SW480 (cell line): ENCODE data around the gene DLG1.

ENCODE experiments used
- DNase-seq: peaks from one replicate; pipeline ENCODE4 v3.0.0-alpha.2; 2016; ENCODE audit warnings: low spot score

Gene DLG1

GRCh38 chr3:197317250-197317963 is 19.0 kb upstream of the DLG1 start:
- DNase-seq = no peak

GRCh38 chr3:197312431-197312830 is 14.0 kb upstream of the DLG1 start:
- DNase-seq = no peak

DNA sequence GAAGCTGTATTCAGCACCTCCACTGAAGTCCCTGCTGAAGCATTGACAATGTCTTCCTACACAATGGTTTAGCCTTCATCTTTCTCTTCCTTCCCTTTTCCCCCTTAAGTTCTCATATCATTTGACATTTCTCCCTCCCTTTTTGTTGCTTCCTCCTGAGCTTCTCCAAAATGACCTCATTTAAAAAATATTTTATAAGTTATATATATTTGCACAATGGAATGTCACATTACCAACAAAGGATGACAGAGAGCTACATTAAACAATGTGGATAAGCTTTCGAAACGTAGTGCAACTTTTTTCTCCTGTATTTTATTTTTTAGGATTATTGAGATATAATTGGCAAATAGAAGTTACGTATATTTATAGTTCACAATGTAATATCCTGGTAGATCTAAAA is 13.2 kb upstream of the DLG1 start:
- no peak for DNase-seq

- DNase-seq = peak; percentile 84
Observed at GRCh38 chr3:197309528-197310361, 11.3 kb upstream of the DLG1 start.

- DNase-seq = peak; percentile 12
Observed at GRCh38 chr3:197308591-197308990, 10.2 kb upstream of the DLG1 start.

GRCh38 chr3:197306374-197307086 is 8.1 kb upstream of the DLG1 start:
- peak; percentile 66 for DNase-seq

DNA sequence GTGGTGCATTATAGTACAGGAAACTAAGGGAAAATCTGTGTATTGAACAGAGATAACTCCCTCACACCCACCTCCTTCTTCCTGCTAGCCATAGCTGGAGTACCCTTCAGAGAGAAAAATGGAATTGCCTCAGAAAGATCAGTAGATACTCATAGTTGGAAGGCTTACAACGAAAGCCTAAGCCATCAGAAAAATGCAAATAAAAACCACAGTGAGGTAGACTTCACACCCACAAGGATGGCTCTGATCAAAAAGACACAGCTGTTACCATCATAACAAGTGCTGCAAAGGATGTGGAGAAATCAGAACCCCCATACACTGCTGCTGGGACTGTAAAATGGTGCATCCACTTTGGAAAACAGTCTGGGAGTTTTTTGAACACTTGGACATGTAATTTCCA is 7.4 kb upstream of the DLG1 start:
- DNase-seq = peak; percentile 24

GRCh38 chr3:197303452-197303851 is 5.0 kb upstream of the DLG1 start:
- DNase-seq = no peak

DNA sequence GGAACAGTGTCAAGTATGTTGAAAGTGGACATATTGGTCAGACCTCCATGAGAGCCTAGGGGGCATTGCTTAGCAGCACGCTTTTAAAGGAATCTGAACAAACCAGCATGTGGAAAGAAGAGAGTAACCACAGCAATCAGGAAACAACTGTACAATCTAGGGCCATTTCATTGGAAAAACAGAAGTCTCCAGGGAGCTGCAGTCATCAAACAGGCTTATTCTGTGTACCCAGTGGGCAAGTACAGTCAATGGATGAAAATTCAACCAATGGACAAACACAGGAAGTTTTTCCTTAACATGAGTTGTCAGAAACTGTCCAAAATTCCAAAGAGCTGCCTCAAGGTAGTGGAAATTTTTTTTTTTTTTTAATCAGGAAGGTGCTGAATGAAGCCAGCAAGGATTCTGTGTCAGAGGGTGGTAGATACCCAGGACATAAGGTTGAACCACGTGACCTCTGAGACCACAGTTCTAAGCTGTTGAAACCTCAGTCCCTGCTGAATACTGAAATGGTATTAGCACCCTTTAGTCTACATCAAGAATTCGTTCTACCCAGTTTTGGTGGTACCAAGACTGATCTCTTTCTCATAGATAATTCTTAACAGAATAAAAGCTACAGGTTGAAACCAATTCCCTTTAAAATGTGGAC is 4.4 kb upstream of the DLG1 start:
- no peak for DNase-seq

- DNase-seq = no peak
Observed at GRCh38 chr3:197302033-197302432, 3.6 kb upstream of the DLG1 start.

- DNase-seq = no peak
Observed at GRCh38 chr3:197300361-197300760, 1.9 kb upstream of the DLG1 start.

- peak; percentile 86 for DNase-seq
Observed at GRCh38 chr3:197298945-197299854, 788 bp upstream of the DLG1 start.

GRCh38 chr3:197297476-197298340 is 704 bp downstream of the DLG1 start:
- peak; percentile 86 for DNase-seq

DNA sequence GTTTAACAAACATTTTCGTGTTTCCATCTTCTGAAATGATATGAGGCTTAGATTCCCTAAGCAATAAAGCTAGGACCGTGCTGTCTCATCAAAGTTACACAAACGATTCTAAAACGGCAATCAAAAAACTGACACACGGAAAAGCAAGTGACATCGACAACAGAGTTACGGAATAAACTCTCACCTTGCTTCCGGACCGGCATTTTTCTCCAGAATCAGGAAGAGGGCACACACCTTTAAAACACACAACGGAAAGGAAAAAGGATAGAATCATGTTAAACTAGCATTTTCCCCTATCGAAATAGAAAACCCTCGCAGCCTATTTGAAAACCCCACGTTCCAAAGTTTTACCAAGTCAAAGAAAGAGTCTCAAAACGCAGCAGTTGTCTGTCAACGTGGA is 1.4 kb downstream of the DLG1 start:
- peak; percentile 45 for DNase-seq

DNA sequence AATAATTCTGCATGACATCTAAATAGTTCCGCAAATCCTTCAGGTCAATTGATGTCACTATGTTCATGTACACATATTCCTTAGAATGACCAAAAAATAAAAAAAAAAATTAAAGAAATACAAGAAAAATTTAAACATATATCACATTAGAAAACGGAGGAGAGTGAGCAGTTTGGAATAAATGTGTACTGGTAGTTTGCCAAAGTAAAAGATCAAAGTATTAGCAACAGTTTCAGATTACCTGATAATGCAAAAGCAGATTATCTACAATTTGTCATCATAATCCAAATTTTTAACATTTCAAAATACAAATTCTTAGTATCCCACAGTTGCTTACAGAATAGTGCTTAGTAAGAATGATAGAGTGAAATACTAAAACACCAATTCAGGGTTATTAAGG is 1.9 kb downstream of the DLG1 start:
- DNase-seq = no peak

DNA sequence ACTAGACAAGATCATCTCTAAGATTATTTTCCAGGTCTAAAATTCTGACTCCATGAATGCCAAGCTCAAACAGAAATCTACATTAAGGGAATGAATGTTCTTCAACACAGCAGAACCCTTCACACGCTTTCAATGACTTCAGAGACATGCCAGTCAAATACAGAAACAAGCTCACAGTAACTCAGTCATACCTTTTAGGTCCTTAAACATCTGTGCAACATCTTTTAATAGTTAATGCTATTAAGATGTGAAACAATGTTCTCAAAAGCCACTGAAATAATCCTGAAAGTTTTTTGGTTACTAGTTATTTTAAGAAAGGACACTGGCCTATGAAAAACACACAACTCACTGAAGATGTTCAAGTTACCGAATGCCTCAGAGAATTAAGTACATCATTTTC is 2.5 kb downstream of the DLG1 start:
- no peak for DNase-seq

DNA sequence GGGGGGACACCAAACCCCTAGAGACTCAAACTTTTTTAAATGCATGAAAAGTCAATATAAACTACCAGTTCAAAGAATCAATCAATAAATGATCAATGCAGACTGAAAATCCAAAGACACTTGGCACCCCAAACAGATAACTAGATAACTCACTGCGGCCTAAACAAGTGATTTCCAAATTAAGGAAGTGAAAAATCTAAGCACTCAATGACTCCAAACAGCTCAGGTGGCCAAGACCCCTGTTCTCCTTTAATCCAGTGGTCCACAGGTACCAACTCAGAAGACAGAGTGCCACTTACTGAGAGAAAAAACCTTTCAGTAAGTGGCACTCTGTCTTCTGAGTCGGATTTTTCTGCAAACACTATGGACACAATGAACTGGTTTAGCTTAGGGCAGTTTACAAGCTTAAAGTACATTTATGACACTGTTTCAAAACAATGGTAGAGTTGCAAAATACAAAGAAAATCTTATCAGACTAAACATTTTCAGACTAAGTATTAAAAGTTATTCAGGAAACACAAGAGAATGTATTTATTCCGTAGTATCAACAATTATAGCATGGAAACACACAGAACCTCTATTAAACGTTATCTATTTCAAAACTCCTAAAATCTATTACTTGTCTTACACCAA is 4.7 kb downstream of the DLG1 start:
- no peak for DNase-seq

- DNase-seq = no peak
Observed at GRCh38 chr3:197292648-197293047, 5.8 kb downstream of the DLG1 start.

- DNase-seq = no peak
Observed at GRCh38 chr3:197292083-197292646, 6.2 kb downstream of the DLG1 start.
